HG03432 (cell line): ENCODE results near the gene SPTB.

Experiments
- ATAC-seq: cut with Tn5 transposase; IDR thresholded peaks from one replicate; pipeline ENCODE4 v1.9.1; 2021; ENCODE audit warnings: mild to moderate bottlenecking, moderate library complexity; ENCODE audit not compliant: unreplicated experiment

SPTB gene

GRCh38 chr14:64700290-64700689 is 179.4 kb downstream of the SPTB start:
- no peak for ATAC-seq

GRCh38 chr14:64698903-64699302 is 180.8 kb downstream of the SPTB start:
- no peak for ATAC-seq

GRCh38 chr14:64696355-64696857 is 183.3 kb downstream of the SPTB start:
- ATAC-seq = no peak
